Measurements from ENCODE around the gene CAMKMT.
A peak's percentile ranks its signal among the peaks of the same experiment; 100 is the strongest.

The CAMKMT gene

GRCh38 chr2:44560941-44561340, 199.2 kb downstream of the CAMKMT start:
- H3K4me3 ChIP-seq (replicated peaks; ENCODE audit: low read depth, low read length): no peak overlapping the region
- TF ChIP-seq, protein P1, sequence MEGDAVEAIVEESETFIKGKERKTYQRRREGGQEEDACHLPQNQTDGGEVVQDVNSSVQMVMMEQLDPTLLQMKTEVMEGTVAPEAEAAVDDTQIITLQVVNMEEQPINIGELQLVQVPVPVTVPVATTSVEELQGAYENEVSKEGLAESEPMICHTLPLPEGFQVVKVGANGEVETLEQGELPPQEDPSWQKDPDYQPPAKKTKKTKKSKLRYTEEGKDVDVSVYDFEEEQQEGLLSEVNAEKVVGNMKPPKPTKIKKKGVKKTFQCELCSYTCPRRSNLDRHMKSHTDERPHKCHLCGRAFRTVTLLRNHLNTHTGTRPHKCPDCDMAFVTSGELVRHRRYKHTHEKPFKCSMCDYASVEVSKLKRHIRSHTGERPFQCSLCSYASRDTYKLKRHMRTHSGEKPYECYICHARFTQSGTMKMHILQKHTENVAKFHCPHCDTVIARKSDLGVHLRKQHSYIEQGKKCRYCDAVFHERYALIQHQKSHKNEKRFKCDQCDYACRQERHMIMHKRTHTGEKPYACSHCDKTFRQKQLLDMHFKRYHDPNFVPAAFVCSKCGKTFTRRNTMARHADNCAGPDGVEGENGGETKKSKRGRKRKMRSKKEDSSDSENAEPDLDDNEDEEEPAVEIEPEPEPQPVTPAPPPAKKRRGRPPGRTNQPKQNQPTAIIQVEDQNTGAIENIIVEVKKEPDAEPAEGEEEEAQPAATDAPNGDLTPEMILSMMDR (IDR thresholded peaks at IDR 0.05; ENCODE audit: low read length, missing control alignments): no peak
- peak; percentile 61 for DNase-seq (ENCODE audit: low read depth)

- H3K4me3 ChIP-seq (replicated peaks; ENCODE audit: low read depth, low read length): no peak overlapping the region
- TF ChIP-seq, protein P1 (IDR thresholded peaks at IDR 0.05; ENCODE audit: low read length, missing control alignments): no peak
- no peak for DNase-seq (ENCODE audit: low read depth)
Observed at GRCh38 chr2:44562737-44563136, 201.0 kb downstream of the CAMKMT start.

DNA sequence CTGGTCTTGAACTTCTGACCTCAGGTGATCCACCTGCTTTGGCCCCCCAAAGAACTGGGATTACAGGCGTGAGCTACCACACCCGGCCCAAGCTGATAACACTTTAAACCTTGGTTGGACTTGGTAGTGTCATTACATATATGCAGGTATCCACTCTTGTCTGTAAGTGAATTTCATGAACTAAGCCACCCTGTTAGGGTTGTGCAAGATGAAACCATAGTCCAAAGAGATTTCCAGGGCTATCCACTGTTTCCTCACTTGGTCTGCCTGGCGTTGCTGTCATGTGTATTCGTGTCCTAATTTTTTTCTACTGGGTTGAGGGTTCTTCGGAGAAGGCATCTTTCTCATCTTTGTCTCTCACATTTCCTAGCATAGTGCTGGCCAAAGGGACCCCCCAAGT, 203.0 kb downstream of the CAMKMT start:
- TF ChIP-seq, protein P1 (IDR thresholded peaks at IDR 0.05; ENCODE audit: low read length, missing control alignments): no peak
- no peak for DNase-seq (ENCODE audit: low read depth)
- H3K4me3 ChIP-seq (replicated peaks; ENCODE audit: low read depth, low read length): no peak overlapping the region

DNA sequence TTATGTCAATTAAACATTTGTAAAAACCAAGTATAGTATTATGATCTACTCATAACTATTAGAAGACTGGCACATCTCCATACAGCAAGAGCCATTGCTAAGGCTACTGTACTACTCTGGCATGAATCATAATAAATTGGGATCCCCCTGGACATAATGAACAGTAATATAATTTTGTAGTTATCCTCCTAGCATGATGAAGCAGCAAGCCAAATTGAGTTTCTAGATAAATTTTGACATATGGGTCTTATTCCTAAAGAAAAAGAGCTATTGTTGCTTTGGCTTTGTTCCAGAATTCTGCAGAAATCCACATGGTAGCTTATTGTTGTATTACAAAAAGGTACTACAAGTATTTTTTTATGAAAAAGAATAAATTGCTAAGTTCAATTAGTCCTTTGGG, 204.3 kb downstream of the CAMKMT start:
- DNase-seq (ENCODE audit: low read depth): no peak
- TF ChIP-seq, protein P1 (IDR thresholded peaks at IDR 0.05; ENCODE audit: low read length, missing control alignments): no peak

GRCh38 chr2:44569491-44569890, 207.7 kb downstream of the CAMKMT start:
- TF ChIP-seq, protein P1 (IDR thresholded peaks at IDR 0.05; ENCODE audit: low read length, missing control alignments): no peak
- no peak for DNase-seq (ENCODE audit: low read depth)
- no peak overlapping the region for H3K4me3 ChIP-seq (replicated peaks; ENCODE audit: low read depth, low read length)

More for the DNA sequence above, 204.3 kb downstream of the CAMKMT start:
- no peak overlapping the region for H3K4me3 ChIP-seq (replicated peaks; ENCODE audit: low read depth, low read length)

DNA sequence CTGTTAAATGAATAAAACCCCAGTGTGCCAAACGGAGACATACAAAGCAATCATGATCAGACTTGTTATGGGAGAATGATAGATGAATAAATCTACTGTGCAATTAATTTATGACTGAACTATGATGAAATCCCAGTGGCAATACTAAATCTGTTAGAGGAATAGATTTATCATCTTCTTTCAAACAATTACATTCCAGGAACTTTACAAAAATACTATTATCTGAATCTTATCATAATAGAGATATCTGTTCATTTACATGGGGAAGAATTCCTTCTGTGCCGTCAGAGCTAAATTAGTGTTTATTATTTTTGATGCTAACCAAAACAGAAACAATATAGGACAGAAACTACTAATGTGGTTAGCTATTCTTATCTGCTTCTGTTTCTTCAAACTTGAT, 208.5 kb downstream of the CAMKMT start:
- DNase-seq (ENCODE audit: low read depth): no peak
- H3K4me3 ChIP-seq (replicated peaks; ENCODE audit: low read depth, low read length): no peak overlapping the region
- TF ChIP-seq, protein P1 (IDR thresholded peaks at IDR 0.05; ENCODE audit: low read length, missing control alignments): no peak

- TF ChIP-seq, protein P1 (IDR thresholded peaks at IDR 0.05; ENCODE audit: low read length, missing control alignments): no peak
- no peak for DNase-seq (ENCODE audit: low read depth)
- no peak overlapping the region for H3K4me3 ChIP-seq (replicated peaks; ENCODE audit: low read depth, low read length)
Observed at GRCh38 chr2:44570777-44571176, 209.0 kb downstream of the CAMKMT start.
